GM19395 (cell line): Measurements from ENCODE around the gene DCDC2.
"Not testable (repeated sequence)": the region's sequence is repeated elsewhere in the genome, so short reads cannot be mapped to it uniquely, and the experiment has no call there.

ENCODE experiments used
- ATAC-seq: cut with Tn5 transposase; IDR thresholded peaks from one replicate; pipeline ENCODE4 v1.9.1; 2021; ENCODE audit warnings: mild to moderate bottlenecking, moderate library complexity; ENCODE audit not compliant: unreplicated experiment

The DCDC2 gene

GRCh38 chr6:24272553-24272952 lies 85.3 kb downstream of the DCDC2 start:
- no peak for ATAC-seq

GRCh38 chr6:24272148-24272547 lies 85.7 kb downstream of the DCDC2 start:
- ATAC-seq: no peak

GRCh38 chr6:24270011-24270410 lies 87.8 kb downstream of the DCDC2 start:
- no peak for ATAC-seq

- ATAC-seq: not testable (repeated sequence)
These were observed 99.6 kb downstream of the DCDC2 start for GRCh38 chr6:24258214-24258613.

- no peak for ATAC-seq
These were observed 100.6 kb downstream of the DCDC2 start for GRCh38 chr6:24257282-24257681.

GRCh38 chr6:24255676-24256075 lies 102.2 kb downstream of the DCDC2 start:
- peak; percentile 99 for ATAC-seq

GRCh38 chr6:24253360-24253759 lies 104.5 kb downstream of the DCDC2 start:
- no peak for ATAC-seq

GRCh38 chr6:24252280-24252679 lies 105.6 kb downstream of the DCDC2 start:
- no peak for ATAC-seq

- no peak for ATAC-seq
These were observed 106.5 kb downstream of the DCDC2 start for GRCh38 chr6:24251339-24251738.

GRCh38 chr6:24249926-24250325 lies 107.9 kb downstream of the DCDC2 start:
- ATAC-seq: no peak

- no peak for ATAC-seq
These were observed 112.6 kb downstream of the DCDC2 start for GRCh38 chr6:24245275-24245674.

- no peak for ATAC-seq
These were observed 114.9 kb downstream of the DCDC2 start for GRCh38 chr6:24242924-24243323.

GRCh38 chr6:24241779-24242178 lies 116.1 kb downstream of the DCDC2 start:
- not testable (repeated sequence) for ATAC-seq

- no peak for ATAC-seq
These were observed 116.9 kb downstream of the DCDC2 start for GRCh38 chr6:24240943-24241342.

GRCh38 chr6:24240380-24240928 lies 117.4 kb downstream of the DCDC2 start:
- no peak for ATAC-seq

GRCh38 chr6:24238700-24239099 lies 119.2 kb downstream of the DCDC2 start:
- no peak for ATAC-seq

- ATAC-seq: not testable (repeated sequence)
These were observed 121.1 kb downstream of the DCDC2 start for GRCh38 chr6:24236779-24237178.

GRCh38 chr6:24233813-24234442 lies 123.9 kb downstream of the DCDC2 start:
- ATAC-seq: no peak

GRCh38 chr6:24231438-24231977 lies 126.4 kb downstream of the DCDC2 start:
- ATAC-seq: no peak

GRCh38 chr6:24229696-24230405 lies 128.0 kb downstream of the DCDC2 start:
- ATAC-seq: no peak

GRCh38 chr6:24228681-24229255 lies 129.1 kb downstream of the DCDC2 start:
- peak; percentile 68 for ATAC-seq

- no peak for ATAC-seq
These were observed 129.7 kb downstream of the DCDC2 start for GRCh38 chr6:24228123-24228522.
